Transverse colon (tissue), 4 donors: ENCODE data around the gene SNX18. TPM values are rescaled to one million over a fixed set of nuclear protein-coding genes. Genes with fewer than 3 reads are reported as not detected.

Source experiments
- DNase-seq: peaks from one replicate; pipeline ENCODE4 v3.0.0-alpha.2; 2019
- H3K27ac ChIP-seq, 4 donors: fragments of 200-600 bp; sonication (generic); 2 replicates each; pipeline ENCODE4 v1.5.1; 2016 to 2018; ENCODE audit warnings: inconsistent platforms in 4 of 4
- H3K27me3 ChIP-seq: fragments of 200-600 bp; sonication (generic); 2 replicates; pipeline ENCODE4 v1.5.1; 2017; ENCODE audit warnings: inconsistent platforms
- H3K36me3 ChIP-seq, 4 donors: fragments of 200-600 bp; sonication (generic); 2 replicates each; pipeline ENCODE4 v1.5.1; 2017 to 2019; ENCODE audit warnings: inconsistent platforms in 4 of 4
- H3K4me1 ChIP-seq, 4 donors: fragments of 200-600 bp; sonication (generic); 2 replicates each; pipeline ENCODE4 v1.5.1; 2017 to 2020; ENCODE audit warnings: inconsistent platforms in 4 of 4
- H3K4me3 ChIP-seq, 4 donors: fragments of 200-600 bp; sonication (generic); 1 replicate in 1 of 4; 2 replicates in 3 of 4; pipeline versions ENCODE4 v1.5.1 to v1.6.1; 2017 to 2019; ENCODE audit warnings: inconsistent platforms in 4 of 4
- H3K9me3 ChIP-seq, 2 donors: fragments of 200-600 bp; sonication (generic); 2 replicates each; pipeline ENCODE4 v1.5.1; 2017 to 2019; ENCODE audit warnings: inconsistent platforms in 2 of 2
- EP300 ChIP-seq: sonication (generic); formaldehyde crosslinking; IDR thresholded peaks from one replicate; pipeline ENCODE4 v1.6.1; 2017; ENCODE audit warnings: antibody characterized with exemption, low read depth
- POLR2A ChIP-seq: fragments of 450-650 bp; IDR thresholded peaks from one replicate; pipeline ENCODE4 v1.6.1; 2016; ENCODE audit warnings: antibody characterized with exemption, mild to moderate bottlenecking, moderate library complexity
- POLR2AphosphoS5 ChIP-seq, 3 donors: sonication (generic); formaldehyde crosslinking; IDR thresholded peaks; one replicate each; pipeline ENCODE4 v1.6.1; 2016; ENCODE audit warnings: antibody characterized with exemption in 3 of 3
- WGBS, 2 donors: methylation state at CpG; one replicate each; pipeline ENCODE4 v1.1.5; 2018; ENCODE audit warnings: low coverage in 1 of 2; 5-methylcytosine and 5-hydroxymethylcytosine counted together
- in situ Hi-C, 4 donors: fragments of 200-750 bp; cut with MboI; loops; one replicate each; pipeline versions ENCODE4 v1.15.0 to v1.15.1; 2017; ENCODE audit warnings: low sequenced_read_pairs in 3 of 4, low pct_ligation_motif_present in 1 of 4, low pct_unique_long_range_greater_than_20kb in 1 of 4
- intact Hi-C: fragments of 100-400 bp; cut with DNase I; formaldehyde crosslinking; loops from one replicate; pipeline ENCODE4 v1.15.1; 2023; ENCODE audit warnings: low total_unique reads
- total RNA-seq, 4 donors: library from RNA; depleted of rRNA; stranded (reverse); fragments of >200 nt; gene quantifications; one replicate each; pipeline ENCODE4 v1.1.0, GENCODE V29; 2016
- TF ChIP-seq, protein P1 (sequence below), 5 experiments: fragments of 200-600 bp in 3 of 5; fragments of 450-650 bp in 2 of 5; sonication (generic) in 3 of 5; IDR thresholded peaks; 1 replicate in 2 of 5; 2 replicates in 3 of 5; pipeline ENCODE4 v1.5.1; 2016 to 2017; ENCODE audit warnings: antibody characterized with exemption in 5 of 5, inconsistent platforms in 3 of 5, mild to moderate bottlenecking in 2 of 5, moderate library complexity in 1 of 5

The SNX18 gene
- total RNA-seq, 4 donors from 2014 or later = 18.0 to 35.4 (median 20.0) TPM

GRCh38 chr5:54577528-54577927 lies 60.0 kb downstream of the SNX18 start:
- no peak overlapping the region for H3K27ac ChIP-seq
- H3K36me3 ChIP-seq = no peaks in the 10 kb centered on the region
- in situ Hi-C loops = no loop called here
- H3K27me3 ChIP-seq = no peaks in the 10 kb centered on the region
- H3K9me3 ChIP-seq = no peaks in the 10 kb centered on the region
- WGBS, 2 donors = 80 to 84% methylated on average over 2 to 5 of the region's 5 CpGs
- TF ChIP-seq EP300 = no peak
- no peak for TF ChIP-seq POLR2A
- TF ChIP-seq, protein P1, sequence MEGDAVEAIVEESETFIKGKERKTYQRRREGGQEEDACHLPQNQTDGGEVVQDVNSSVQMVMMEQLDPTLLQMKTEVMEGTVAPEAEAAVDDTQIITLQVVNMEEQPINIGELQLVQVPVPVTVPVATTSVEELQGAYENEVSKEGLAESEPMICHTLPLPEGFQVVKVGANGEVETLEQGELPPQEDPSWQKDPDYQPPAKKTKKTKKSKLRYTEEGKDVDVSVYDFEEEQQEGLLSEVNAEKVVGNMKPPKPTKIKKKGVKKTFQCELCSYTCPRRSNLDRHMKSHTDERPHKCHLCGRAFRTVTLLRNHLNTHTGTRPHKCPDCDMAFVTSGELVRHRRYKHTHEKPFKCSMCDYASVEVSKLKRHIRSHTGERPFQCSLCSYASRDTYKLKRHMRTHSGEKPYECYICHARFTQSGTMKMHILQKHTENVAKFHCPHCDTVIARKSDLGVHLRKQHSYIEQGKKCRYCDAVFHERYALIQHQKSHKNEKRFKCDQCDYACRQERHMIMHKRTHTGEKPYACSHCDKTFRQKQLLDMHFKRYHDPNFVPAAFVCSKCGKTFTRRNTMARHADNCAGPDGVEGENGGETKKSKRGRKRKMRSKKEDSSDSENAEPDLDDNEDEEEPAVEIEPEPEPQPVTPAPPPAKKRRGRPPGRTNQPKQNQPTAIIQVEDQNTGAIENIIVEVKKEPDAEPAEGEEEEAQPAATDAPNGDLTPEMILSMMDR (IDR thresholded peaks at IDR 0.05) = no peak
- H3K4me3 ChIP-seq = no peak overlapping the region
- intact Hi-C loops = no loop called here
- peaks cover 0 to 22% (median 3%) of the 10 kb centered on the region in 4 donors for H3K4me1 ChIP-seq
- DNase-seq = no peak

DNA sequence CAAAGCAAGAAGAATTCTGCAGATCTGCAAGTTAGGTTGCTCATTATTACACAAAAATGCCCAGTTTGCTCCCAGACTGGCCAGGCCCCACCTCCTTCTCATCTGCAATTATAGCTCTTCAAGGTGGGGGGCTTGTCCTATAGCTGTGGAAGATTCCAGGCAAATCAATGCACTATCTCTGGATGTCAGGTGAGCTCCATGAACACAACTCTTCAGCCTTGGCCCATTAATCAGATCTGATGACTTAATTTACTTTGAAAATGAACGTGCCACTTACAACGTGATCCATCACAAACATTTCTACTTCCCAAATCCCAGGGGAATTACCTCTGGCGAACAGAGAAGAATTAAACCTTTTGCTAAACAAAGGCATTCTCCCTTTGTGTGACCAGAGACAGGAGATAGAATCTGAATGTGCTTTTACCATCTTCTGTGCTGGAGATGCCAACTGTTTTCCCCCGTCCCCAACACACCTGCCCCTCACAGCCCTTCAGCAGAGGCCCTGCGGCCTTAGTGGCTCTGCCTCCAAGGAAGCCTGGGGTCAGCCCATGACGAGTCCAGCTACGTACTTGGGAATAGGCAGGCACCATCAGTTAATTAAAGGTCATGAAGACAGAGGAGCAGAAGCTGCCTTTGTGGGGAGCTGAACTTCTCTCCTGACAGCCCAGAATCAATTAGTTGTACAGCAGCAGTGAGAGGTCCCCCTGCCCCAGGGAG lies 60.5 kb downstream of the SNX18 start:
- H3K4me3 ChIP-seq = no peak overlapping the region
- DNase-seq = no peak
- TF ChIP-seq, protein P1 (IDR thresholded peaks at IDR 0.05) = no peak
- no peak for TF ChIP-seq POLR2AphosphoS5 (IDR thresholded peaks at IDR 0.05)
- no peak for TF ChIP-seq EP300
- no peak for TF ChIP-seq POLR2A
- in situ Hi-C loops (no loop called here), intact Hi-C loops (no loop called here)
- no peak overlapping the region for H3K27ac ChIP-seq
- 78 to 90% methylated on average over 4 to 7 of the region's 7 CpGs for WGBS, 2 donors
- no peaks in the 10 kb centered on the region for H3K9me3 ChIP-seq
- peaks cover 0 to 22% (median 3%) of the 10 kb centered on the region in 4 donors for H3K4me1 ChIP-seq
- H3K27me3 ChIP-seq = no peaks in the 10 kb centered on the region
- H3K36me3 ChIP-seq = no peaks in the 10 kb centered on the region

GRCh38 chr5:54579591-54580295 lies 62.2 kb downstream of the SNX18 start:
- H3K9me3 ChIP-seq = no peaks in the 10 kb centered on the region
- H3K36me3 ChIP-seq = no peaks in the 10 kb centered on the region
- H3K27me3 ChIP-seq = no peaks in the 10 kb centered on the region
- H3K27ac ChIP-seq = no peak overlapping the region
- no peak overlapping the region for H3K4me3 ChIP-seq
- DNase-seq = no peak
- peaks cover 0 to 22% (median 3%) of the 10 kb centered on the region in 4 donors for H3K4me1 ChIP-seq
- WGBS, 2 donors = 11 to 33% methylated on average over 1 of the region's 1 CpG
- intact Hi-C loops = no loop called here
- TF ChIP-seq EP300 (no peak), POLR2A (no peak), POLR2AphosphoS5 (IDR thresholded peaks at IDR 0.05) (no peak)
- TF ChIP-seq, protein P1 (IDR thresholded peaks at IDR 0.05) = no peak
- in situ Hi-C loops = no loop called here

- Histone ChIP-seq H3K27ac (peak overlapping the region; percentile 9 to 70 (median 20)), H3K27me3 (no peaks in the 10 kb centered on the region)
These were observed 63.6 kb downstream of the SNX18 start for GRCh38 chr5:54580997-54581811.

More at GRCh38 chr5:54580997-54581811, 63.6 kb downstream of the SNX18 start:
- 45 to 79% methylated on average over 4 to 7 of the region's 7 CpGs for WGBS, 2 donors
- intact Hi-C loops = no loop called here
- in situ Hi-C loops = no loop called here
- no peak overlapping the region for H3K4me3 ChIP-seq
- DNase-seq = no peak
- H3K36me3 ChIP-seq = no peaks in the 10 kb centered on the region
- H3K4me1 ChIP-seq = peaks cover 0 to 22% (median 3%) of the 10 kb centered on the region in 4 donors
- TF ChIP-seq POLR2AphosphoS5 (IDR thresholded peaks at IDR 0.05) (no peak), EP300 (no peak), POLR2A (no peak)
- TF ChIP-seq, protein P1 (IDR thresholded peaks at IDR 0.05) = no peak
- H3K9me3 ChIP-seq = no peaks in the 10 kb centered on the region
